ENCODE results near the gene SYNDIG1. TPM values are rescaled to one million over a fixed set of nuclear protein-coding genes. Genes with fewer than 3 reads are reported as not detected.

Gene SYNDIG1
- total RNA-seq, 1 experiment from 2014 or later: not detected

GRCh38 chr20:24583169-24583792, 113.9 kb downstream of the SYNDIG1 start:
- peaks cover 15% of the 10 kb centered on the region; the same call in 1 of the 2 replicates for H4K20me1 ChIP-seq (ENCODE audit: insufficient read depth, low read depth, low read length)
- no peak overlapping the region for H3K9ac ChIP-seq (ENCODE audit: low read length)
- no peak overlapping the region for H2AFZ ChIP-seq (ENCODE audit: low read length)
- H3K4me2 ChIP-seq (ENCODE audit: low read depth, low read length, poor library complexity, severe bottlenecking): no peak overlapping the region
- H3K27ac ChIP-seq (ENCODE audit: low read length): no peak overlapping the region
- no peak overlapping the region for H3K4me3 ChIP-seq (ENCODE audit: low read length)
- H3K27me3 ChIP-seq (ENCODE audit: low read length): no peaks in the 10 kb centered on the region; the same call in 1 of the 2 replicates
- no peaks in the 10 kb centered on the region for H3K9me3 ChIP-seq (ENCODE audit: low read length)
- H3K9me2 ChIP-seq (replicated peaks; ENCODE audit: insufficient read depth, low read length): no peaks in the 10 kb centered on the region
- no peaks in the 10 kb centered on the region for H3K79me2 ChIP-seq (ENCODE audit: low read length)
- no peaks in the 10 kb centered on the region for H3K36me3 ChIP-seq (ENCODE audit: insufficient read depth, low read length)
- no peak for DNase-seq
- peaks cover 24% of the 10 kb centered on the region for H3K4me1 ChIP-seq (ENCODE audit: low read length)

GRCh38 chr20:24584078-24584477, 114.6 kb downstream of the SYNDIG1 start:
- peak overlapping the region; percentile 54 for H3K4me2 ChIP-seq (ENCODE audit: low read depth, low read length, poor library complexity, severe bottlenecking)
- no peaks in the 10 kb centered on the region for H3K9me3 ChIP-seq (ENCODE audit: low read length)
- no peak for DNase-seq
- H3K4me1 ChIP-seq (ENCODE audit: low read length): peaks cover 24% of the 10 kb centered on the region
- no peaks in the 10 kb centered on the region for H3K36me3 ChIP-seq (ENCODE audit: insufficient read depth, low read length)
- no peak overlapping the region for H3K9ac ChIP-seq (ENCODE audit: low read length)
- H3K27ac ChIP-seq (ENCODE audit: low read length): no peak overlapping the region
- no peaks in the 10 kb centered on the region for H3K9me2 ChIP-seq (replicated peaks; ENCODE audit: insufficient read depth, low read length)
- no peak overlapping the region for H2AFZ ChIP-seq (ENCODE audit: low read length)
- H3K79me2 ChIP-seq (ENCODE audit: low read length): no peaks in the 10 kb centered on the region
- H3K27me3 ChIP-seq (ENCODE audit: low read length): no peaks in the 10 kb centered on the region; the same call in 1 of the 2 replicates
- H3K4me3 ChIP-seq (ENCODE audit: low read length): peak overlapping the region; percentile 23; the same call in 1 of the 2 replicates
- peaks cover 14% of the 10 kb centered on the region; the same call in 1 of the 2 replicates for H4K20me1 ChIP-seq (ENCODE audit: insufficient read depth, low read depth, low read length)

- Histone ChIP-seq H3K36me3 (ENCODE audit: insufficient read depth, low read length) (no peaks in the 10 kb centered on the region), H2AFZ (ENCODE audit: low read length) (no peak overlapping the region), H3K4me3 (ENCODE audit: low read length) (peak overlapping the region; percentile 23; the same call in 1 of the 2 replicates), H3K27me3 (ENCODE audit: low read length) (no peaks in the 10 kb centered on the region; the same call in 1 of the 2 replicates), H3K4me2 (ENCODE audit: low read depth, low read length, poor library complexity, severe bottlenecking) (peak overlapping the region; percentile 54), H3K9me3 (ENCODE audit: low read length) (no peaks in the 10 kb centered on the region), H3K27ac (ENCODE audit: low read length) (no peak overlapping the region), H3K9me2 (replicated peaks; ENCODE audit: insufficient read depth, low read length) (no peaks in the 10 kb centered on the region), H3K4me1 (ENCODE audit: low read length) (peaks cover 24% of the 10 kb centered on the region), H3K9ac (ENCODE audit: low read length) (no peak overlapping the region), H4K20me1 (ENCODE audit: insufficient read depth, low read depth, low read length) (0 out of 2 replicates have a peak, but pooled peaks cover 9% of the 10 kb centered on the region), H3K79me2 (ENCODE audit: low read length) (no peaks in the 10 kb centered on the region)
- DNase-seq: peak; percentile 65
These were observed 115.3 kb downstream of the SYNDIG1 start for GRCh38 chr20:24584538-24585356.

- H2AFZ ChIP-seq (ENCODE audit: low read length): no peak overlapping the region
- DNase-seq: no peak
- no peak overlapping the region for H3K9ac ChIP-seq (ENCODE audit: low read length)
- H3K79me2 ChIP-seq (ENCODE audit: low read length): no peaks in the 10 kb centered on the region
- no peaks in the 10 kb centered on the region for H3K36me3 ChIP-seq (ENCODE audit: insufficient read depth, low read length)
- no peaks in the 10 kb centered on the region for H3K9me3 ChIP-seq (ENCODE audit: low read length)
- no peak overlapping the region for H3K27ac ChIP-seq (ENCODE audit: low read length)
- no peak overlapping the region for H3K4me2 ChIP-seq (ENCODE audit: low read depth, low read length, poor library complexity, severe bottlenecking)
- H3K27me3 ChIP-seq (ENCODE audit: low read length): no peaks in the 10 kb centered on the region; the same call in 1 of the 2 replicates
- H4K20me1 ChIP-seq (ENCODE audit: insufficient read depth, low read depth, low read length): 0 out of 2 replicates have a peak, but pooled peaks cover 9% of the 10 kb centered on the region
- H3K4me3 ChIP-seq (ENCODE audit: low read length): no peak overlapping the region
- no peaks in the 10 kb centered on the region for H3K9me2 ChIP-seq (replicated peaks; ENCODE audit: insufficient read depth, low read length)
- peaks cover 24% of the 10 kb centered on the region for H3K4me1 ChIP-seq (ENCODE audit: low read length)
These were observed 116.5 kb downstream of the SYNDIG1 start for GRCh38 chr20:24585796-24586522.

GRCh38 chr20:24586523-24586840, 117.1 kb downstream of the SYNDIG1 start:
- no peak overlapping the region for H3K27ac ChIP-seq (ENCODE audit: low read length)
- H3K9me3 ChIP-seq (ENCODE audit: low read length): no peaks in the 10 kb centered on the region
- no peaks in the 10 kb centered on the region for H3K9me2 ChIP-seq (replicated peaks; ENCODE audit: insufficient read depth, low read length)
- H4K20me1 ChIP-seq (ENCODE audit: insufficient read depth, low read depth, low read length): 0 out of 2 replicates have a peak, but pooled peaks cover 9% of the 10 kb centered on the region
- no peaks in the 10 kb centered on the region for H3K36me3 ChIP-seq (ENCODE audit: insufficient read depth, low read length)
- H3K4me2 ChIP-seq (ENCODE audit: low read depth, low read length, poor library complexity, severe bottlenecking): no peak overlapping the region
- DNase-seq: no peak
- H3K9ac ChIP-seq (ENCODE audit: low read length): no peak overlapping the region
- no peak overlapping the region for H2AFZ ChIP-seq (ENCODE audit: low read length)
- H3K4me1 ChIP-seq (ENCODE audit: low read length): peaks cover 24% of the 10 kb centered on the region
- no peaks in the 10 kb centered on the region for H3K79me2 ChIP-seq (ENCODE audit: low read length)
- no peaks in the 10 kb centered on the region; the same call in 1 of the 2 replicates for H3K27me3 ChIP-seq (ENCODE audit: low read length)
- H3K4me3 ChIP-seq (ENCODE audit: low read length): no peak overlapping the region

GRCh38 chr20:24587384-24588046, 118.1 kb downstream of the SYNDIG1 start:
- Histone ChIP-seq H2AFZ (ENCODE audit: low read length) (no peak overlapping the region), H3K36me3 (ENCODE audit: insufficient read depth, low read length) (no peaks in the 10 kb centered on the region)

GRCh38 chr20:24588047-24588635, 118.7 kb downstream of the SYNDIG1 start:
- H3K4me1 ChIP-seq (ENCODE audit: low read length): peaks cover 24% of the 10 kb centered on the region
- no peaks in the 10 kb centered on the region for H3K79me2 ChIP-seq (ENCODE audit: low read length)
- H3K4me2 ChIP-seq (ENCODE audit: low read depth, low read length, poor library complexity, severe bottlenecking): no peak overlapping the region
- H3K9me3 ChIP-seq (ENCODE audit: low read length): no peaks in the 10 kb centered on the region
- H3K27me3 ChIP-seq (ENCODE audit: low read length): no peaks in the 10 kb centered on the region; the same call in 1 of the 2 replicates
- H4K20me1 ChIP-seq (ENCODE audit: insufficient read depth, low read depth, low read length): 0 out of 2 replicates have a peak, but pooled peaks cover 4% of the 10 kb centered on the region
- H3K9ac ChIP-seq (ENCODE audit: low read length): no peak overlapping the region
- H3K4me3 ChIP-seq (ENCODE audit: low read length): no peak overlapping the region
- no peaks in the 10 kb centered on the region for H3K9me2 ChIP-seq (replicated peaks; ENCODE audit: insufficient read depth, low read length)
- no peak overlapping the region for H2AFZ ChIP-seq (ENCODE audit: low read length)
- H3K27ac ChIP-seq (ENCODE audit: low read length): no peak overlapping the region
- DNase-seq: no peak
- no peaks in the 10 kb centered on the region for H3K36me3 ChIP-seq (ENCODE audit: insufficient read depth, low read length)

More at GRCh38 chr20:24587384-24588046, 118.1 kb downstream of the SYNDIG1 start:
- Histone ChIP-seq H3K27me3 (ENCODE audit: low read length) (no peaks in the 10 kb centered on the region; the same call in 1 of the 2 replicates), H3K4me2 (ENCODE audit: low read depth, low read length, poor library complexity, severe bottlenecking) (no peak overlapping the region), H3K27ac (ENCODE audit: low read length) (no peak overlapping the region), H3K9ac (ENCODE audit: low read length) (no peak overlapping the region), H3K4me3 (ENCODE audit: low read length) (no peak overlapping the region), H3K9me2 (replicated peaks; ENCODE audit: insufficient read depth, low read length) (no peaks in the 10 kb centered on the region), H3K9me3 (ENCODE audit: low read length) (no peaks in the 10 kb centered on the region), H4K20me1 (ENCODE audit: insufficient read depth, low read depth, low read length) (0 out of 2 replicates have a peak, but pooled peaks cover 9% of the 10 kb centered on the region), H3K79me2 (ENCODE audit: low read length) (no peaks in the 10 kb centered on the region), H3K4me1 (ENCODE audit: low read length) (peaks cover 24% of the 10 kb centered on the region)
- DNase-seq: no peak
